HG03342 (cell line): ENCODE measurements around the gene CCNA1.

ENCODE experiments used
- ATAC-seq: cut with Tn5 transposase; IDR thresholded peaks from one replicate; pipeline ENCODE4 v1.9.1; 2021; ENCODE audit warnings: mild to moderate bottlenecking, moderate library complexity; ENCODE audit not compliant: unreplicated experiment

The CCNA1 gene

DNA sequence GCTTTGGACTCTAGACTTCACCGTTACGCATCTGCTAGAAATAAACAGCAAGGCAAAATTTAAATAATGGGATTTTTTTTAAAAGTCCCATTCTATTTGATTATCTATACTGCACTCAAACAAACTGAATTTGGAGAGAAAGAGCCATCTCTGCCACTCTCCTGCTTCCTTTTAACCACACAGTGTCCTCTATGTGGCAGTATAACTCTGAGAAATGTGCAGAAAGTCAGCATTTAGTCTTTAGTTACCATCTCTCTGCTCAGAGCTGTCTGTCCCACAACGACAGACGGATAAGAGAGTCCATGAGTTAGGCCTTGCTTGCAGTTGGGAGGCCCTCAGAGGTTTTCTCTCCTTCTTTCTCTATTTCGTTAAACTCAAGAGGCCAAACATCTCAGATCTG lies 21.2 kb downstream of the CCNA1 start:
- ATAC-seq: no peak

- no peak for ATAC-seq
Observed at GRCh38 chr13:36454121-36454520, 21.8 kb downstream of the CCNA1 start.

DNA sequence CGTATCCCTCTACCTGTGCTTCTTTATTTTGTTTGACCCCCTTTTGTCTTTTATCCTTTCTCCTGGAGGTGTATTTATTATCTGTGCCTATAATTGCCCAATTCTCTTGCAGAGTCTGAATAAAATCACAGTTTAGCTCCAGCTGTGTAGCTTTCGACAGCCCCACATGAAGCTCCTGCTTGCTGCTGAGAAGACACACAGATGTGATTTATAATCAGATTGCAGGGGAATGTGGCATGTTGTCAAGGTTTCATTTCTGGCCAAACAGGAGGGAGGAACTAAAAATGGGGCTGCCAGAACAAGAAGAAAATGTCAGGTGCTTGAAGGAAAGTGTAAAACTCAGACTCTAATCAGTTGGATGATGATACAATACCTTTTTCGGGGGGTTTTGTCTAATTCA lies 22.7 kb downstream of the CCNA1 start:
- ATAC-seq: no peak

GRCh38 chr13:36456577-36456976 lies 24.3 kb downstream of the CCNA1 start:
- ATAC-seq: no peak

GRCh38 chr13:36461506-36461905 lies 29.2 kb downstream of the CCNA1 start:
- ATAC-seq: no peak

DNA sequence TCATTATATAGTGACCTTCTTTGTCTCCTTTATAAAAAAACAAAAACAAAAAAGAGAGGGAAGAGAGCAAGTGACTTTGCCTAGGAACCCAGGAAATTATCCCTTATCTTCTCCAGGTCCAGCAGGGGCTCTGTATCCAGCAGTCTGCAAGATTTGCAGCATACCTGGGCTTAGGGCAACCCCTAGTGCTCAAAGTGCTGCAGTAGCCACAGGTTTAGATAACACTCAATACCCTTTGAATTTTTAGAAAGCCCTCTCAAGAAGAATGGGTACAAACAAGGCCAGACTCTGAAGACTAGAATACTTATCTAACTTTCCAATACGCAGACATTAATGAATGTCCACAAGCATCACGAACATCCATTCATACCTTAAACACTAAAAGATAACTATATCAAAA lies 43.2 kb downstream of the CCNA1 start:
- ATAC-seq: no peak

DNA sequence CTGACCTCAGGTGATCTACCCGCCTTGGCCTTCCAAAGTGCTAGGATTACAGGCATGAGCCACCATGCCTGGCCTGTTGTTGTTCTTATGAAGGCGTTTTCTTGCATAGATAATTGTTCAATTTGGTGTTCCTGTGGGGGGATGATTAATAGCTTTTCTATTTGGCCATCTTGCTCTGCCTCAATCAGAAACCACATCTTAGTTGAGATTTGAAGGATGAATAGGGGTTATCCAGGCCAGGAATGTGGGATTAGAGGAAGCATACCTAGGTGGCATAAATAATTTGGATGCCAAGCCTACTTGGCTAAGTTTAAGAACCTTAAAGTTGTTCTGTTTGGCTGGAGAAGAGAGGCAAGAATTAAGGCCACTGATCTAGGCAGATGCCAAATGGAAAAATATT lies 44.4 kb downstream of the CCNA1 start:
- no peak for ATAC-seq

- no peak for ATAC-seq
Observed at GRCh38 chr13:36480726-36481427, 48.6 kb downstream of the CCNA1 start.

DNA sequence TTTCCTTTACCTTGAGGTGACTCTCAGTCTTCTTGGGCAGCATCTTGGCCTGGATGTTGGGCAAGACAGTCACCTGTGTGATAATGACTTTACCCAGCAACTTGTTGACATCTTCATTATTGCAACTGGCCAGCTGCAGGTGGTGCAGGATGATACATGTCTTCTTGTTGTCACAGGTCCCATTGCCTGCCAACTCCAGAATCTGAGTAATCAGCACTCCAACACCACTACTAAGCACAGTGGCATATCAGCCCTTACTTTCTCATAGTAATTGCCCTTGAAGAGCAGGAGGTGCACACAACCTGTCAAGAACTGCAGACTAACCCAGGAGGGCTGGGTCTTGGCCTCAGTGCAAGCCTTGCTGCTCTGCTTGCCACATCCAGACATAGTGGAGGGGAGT lies 57.8 kb downstream of the CCNA1 start:
- ATAC-seq: no peak
